HG03103 (cell line): ENCODE data around the gene DPM3.
"Not testable (repeated sequence)": the region's sequence is repeated elsewhere in the genome, so short reads cannot be mapped to it uniquely, and the experiment has no call there.

Source experiments
- ATAC-seq: cut with Tn5 transposase; IDR thresholded peaks from one replicate; pipeline ENCODE4 v1.9.1; 2021; ENCODE audit warnings: low read depth; ENCODE audit not compliant: unreplicated experiment

Gene DPM3

GRCh38 chr1:155162631-155163030 lies 22.3 kb upstream of the DPM3 start:
- ATAC-seq = not testable (repeated sequence)

DNA sequence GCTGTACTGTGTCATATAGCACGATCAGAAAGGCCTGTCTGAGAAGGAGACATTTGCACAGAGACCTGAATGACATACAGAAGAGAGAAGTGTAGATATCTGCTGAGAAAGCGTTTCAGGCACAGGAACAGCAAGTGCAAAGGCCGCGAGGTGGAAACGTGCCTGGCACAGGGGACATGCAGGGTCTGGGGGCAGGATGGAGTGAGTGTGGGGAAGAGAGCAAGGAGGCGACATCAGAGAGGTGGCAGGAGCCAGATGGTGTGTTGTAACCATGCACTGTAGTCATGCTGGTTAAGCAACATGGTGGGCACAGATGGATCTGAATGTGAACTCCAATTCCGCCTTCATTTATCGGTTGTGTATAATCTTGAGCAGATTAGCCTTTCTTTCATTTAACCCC lies 19.8 kb upstream of the DPM3 start:
- no peak for ATAC-seq

GRCh38 chr1:155158991-155159390 lies 18.7 kb upstream of the DPM3 start:
- ATAC-seq = no peak

- ATAC-seq = not testable (repeated sequence)
Observed at GRCh38 chr1:155155996-155156643, 15.8 kb upstream of the DPM3 start.

DNA sequence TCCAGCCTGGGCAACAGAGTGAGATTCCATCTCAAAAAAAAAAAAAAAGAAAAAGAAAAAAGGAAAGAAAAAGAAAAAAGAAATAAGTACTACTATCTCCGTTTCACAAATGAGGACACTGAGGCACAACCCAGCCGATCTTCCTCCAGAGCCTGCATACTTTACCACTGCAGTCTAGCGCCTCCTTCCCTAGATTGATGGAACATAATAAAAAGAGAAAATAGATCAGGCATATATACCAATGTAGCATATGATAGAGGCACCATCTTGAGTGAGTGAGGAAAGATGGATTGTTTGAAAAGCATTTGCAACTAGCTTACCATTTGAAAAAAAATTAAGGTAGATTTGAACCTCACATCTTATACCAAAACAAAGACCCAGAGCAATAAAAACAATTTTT lies 5.2 kb upstream of the DPM3 start:
- ATAC-seq = no peak

GRCh38 chr1:155141749-155142148 lies 1.4 kb upstream of the DPM3 start:
- no peak for ATAC-seq

DNA sequence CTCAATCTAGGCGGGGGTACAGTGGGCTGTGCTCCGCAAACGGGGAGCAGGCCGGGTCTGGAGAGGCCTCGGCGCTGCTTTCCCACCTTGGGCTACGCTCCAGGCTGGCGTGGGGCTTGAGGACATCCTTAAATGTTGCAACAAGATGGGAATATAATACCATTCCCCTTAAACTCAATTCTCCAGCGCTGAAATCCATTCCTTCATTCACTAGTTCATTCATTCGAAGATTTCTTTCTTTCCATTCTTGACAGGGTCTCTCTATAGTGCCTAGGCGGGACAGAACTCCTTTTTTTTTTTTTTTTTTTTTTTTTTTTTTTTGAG lies 261 bp upstream of the DPM3 start:
- ATAC-seq = no peak

DNA sequence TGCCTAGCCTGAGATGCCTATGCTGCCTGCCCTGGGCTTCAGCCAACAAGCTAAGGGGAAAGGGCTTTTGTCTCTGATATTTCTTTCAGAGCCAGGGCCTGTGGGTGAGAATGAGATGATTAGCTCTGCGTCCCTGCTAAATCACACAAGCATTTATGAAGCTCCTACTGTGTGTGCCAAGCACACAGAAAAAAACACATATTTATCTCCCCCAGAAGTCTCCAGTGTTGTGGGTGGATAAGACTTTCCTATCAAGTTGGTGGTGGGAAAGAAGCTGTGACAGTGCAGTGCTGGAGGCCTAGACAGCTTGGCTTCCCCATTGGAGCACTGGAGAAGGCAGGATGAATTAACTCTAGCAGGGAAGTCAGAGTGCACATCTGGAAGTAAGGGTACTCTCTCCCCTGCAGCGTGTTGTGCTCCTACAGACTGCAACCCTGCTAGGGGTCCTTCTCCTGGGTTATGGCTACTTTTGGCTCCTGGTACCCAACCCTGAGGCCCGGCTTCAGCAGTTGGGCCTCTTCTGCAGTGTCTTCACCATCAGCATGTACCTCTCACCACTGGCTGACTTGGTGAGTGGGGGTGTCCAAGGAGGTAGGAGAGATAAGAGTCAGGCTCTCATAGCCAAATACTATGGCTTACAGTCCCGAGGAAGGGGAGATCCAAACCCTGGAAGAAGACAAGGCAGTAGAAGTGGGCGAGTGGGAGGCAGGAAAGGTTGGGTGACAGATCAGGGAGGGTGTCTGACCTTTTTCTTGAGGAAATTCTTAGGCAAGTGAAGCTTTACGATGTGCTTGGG lies 3.0 kb downstream of the DPM3 start:
- ATAC-seq = no peak

GRCh38 chr1:155136748-155137147 lies 3.6 kb downstream of the DPM3 start:
- no peak for ATAC-seq

- peak; percentile 53 for ATAC-seq
Observed at GRCh38 chr1:155135415-155136028, 4.8 kb downstream of the DPM3 start, which contains the start of gene SLC50A1. Gene SLC50A1 (plus strand): TSS chr1:155135852. CDS start chr1:155135912, 60 bp downstream.

DNA sequence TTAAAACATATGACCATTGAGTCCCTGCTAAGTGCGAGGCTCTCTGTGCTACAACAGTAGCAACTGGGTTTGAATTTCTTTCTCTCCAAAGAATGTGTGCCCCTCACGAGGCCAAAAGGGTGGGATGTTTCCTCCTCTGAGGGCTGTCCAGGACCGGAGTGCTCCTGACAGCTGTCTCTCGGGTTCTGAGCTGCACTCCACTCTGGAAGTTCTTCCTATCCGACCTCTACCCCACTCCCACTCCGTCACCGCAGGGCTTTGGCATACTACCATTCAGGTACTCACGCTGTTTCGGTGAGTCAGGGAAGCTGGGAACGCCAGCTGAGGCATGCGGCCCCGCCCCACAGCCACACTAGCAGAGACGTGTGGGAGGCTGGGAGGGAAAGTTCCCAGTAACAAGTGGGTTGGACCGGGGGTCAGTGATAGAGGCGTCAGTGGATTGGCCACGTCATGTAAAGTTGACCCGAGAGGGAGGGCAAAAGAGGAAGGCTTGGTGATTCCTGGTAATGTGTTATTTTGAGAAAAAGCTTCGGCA lies 5.4 kb downstream of the DPM3 start:
- ATAC-seq = no peak

- ATAC-seq = no peak
Observed at GRCh38 chr1:155134322-155134721, 6.0 kb downstream of the DPM3 start.

DNA sequence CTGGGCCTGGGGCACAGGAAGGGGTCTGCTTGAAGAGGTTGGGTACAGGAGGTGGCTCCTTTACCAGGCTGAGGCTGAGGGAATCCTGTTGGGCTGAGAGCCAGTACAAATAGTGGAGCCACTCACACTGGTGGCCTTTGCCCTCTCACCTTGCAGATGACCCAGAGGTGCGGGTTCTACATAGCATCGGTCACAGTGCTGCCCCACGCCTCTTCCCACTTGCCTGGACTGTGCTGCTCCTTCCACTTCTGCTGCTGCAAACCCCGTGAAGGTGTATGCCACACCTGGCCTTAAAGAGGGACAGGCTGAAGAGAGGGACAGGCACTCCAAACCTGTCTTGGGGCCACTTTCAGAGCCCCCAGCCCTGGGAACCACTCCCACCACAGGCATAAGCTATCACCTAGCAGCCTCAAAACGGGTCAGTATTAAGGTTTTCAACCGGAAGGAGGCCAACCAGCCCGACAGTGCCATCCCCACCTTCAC lies 6.5 kb downstream of the DPM3 start:
- no peak for ATAC-seq

DNA sequence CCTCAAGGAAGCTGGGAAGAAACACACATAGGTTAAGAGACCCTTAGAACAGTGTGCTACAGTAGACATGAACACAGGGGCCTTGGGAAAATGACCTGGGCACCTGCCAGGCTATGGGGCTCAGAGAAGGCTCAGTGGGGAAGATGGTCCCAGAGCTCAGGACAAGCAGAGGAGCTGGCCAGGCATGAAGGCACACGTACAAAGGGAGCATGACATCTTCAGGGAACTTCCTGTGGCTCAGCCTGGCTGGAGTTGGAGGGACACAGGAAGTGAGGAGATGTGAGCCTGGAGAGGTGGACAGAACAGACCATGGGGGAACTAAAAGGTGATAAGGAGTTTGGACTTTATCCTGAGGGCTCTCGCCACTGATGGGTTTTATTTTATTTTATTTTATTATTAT lies 8.5 kb downstream of the DPM3 start:
- no peak for ATAC-seq

GRCh38 chr1:155131285-155131684 lies 9.0 kb downstream of the DPM3 start:
- no peak for ATAC-seq

- no peak for ATAC-seq
Observed at GRCh38 chr1:155130272-155131006, 9.9 kb downstream of the DPM3 start.

DNA sequence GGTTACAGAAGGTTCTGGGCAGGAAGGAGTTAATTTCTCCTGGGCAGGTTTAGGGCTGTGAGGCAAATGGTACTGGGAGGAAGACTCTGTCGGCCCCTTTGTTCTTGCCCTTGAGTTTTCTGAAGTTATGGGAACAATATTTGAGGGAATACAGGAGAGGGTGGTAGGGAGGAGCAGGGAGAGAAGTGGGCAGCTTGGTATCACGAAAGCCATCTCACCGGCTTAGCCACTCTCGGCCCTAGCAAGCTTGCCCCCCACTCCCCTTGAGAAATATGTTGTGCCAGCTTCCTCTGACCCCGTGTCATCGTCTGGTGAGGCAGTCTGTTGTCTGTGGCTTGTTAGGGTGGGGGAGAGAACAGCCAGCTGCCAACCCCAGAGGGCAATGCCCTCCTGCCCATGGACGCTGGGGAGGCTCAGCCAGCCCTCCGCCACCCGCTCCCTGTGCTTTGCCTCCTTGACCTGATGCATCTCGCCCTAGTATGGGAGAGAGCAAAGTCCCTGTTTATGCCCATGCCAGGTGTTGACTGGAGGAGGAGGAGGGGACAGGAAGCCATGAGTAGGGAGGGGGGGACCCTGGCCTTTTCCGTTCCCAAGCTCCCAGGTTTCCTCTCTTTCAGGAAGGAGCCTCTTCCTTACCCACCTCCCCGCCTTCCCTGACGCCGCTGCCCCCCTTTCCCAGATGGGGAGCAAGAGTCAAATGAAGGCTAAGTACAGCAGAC lies 11.4 kb downstream of the DPM3 start:
- ATAC-seq = no peak

- ATAC-seq = no peak
Observed at GRCh38 chr1:155127967-155128754, 12.2 kb downstream of the DPM3 start.
